T-helper 2 cell treated with Interferon-gamma antibody and Interleukin-4, amounts not matched to agents 100 ng/mL and 5 ng/mL, for 36 hours (primary cell): ENCODE data around the gene TNNT3. TPM values are rescaled to one million over a fixed set of nuclear protein-coding genes. Genes with fewer than 3 reads are reported as not detected.

Experiments used
- intact Hi-C: fragments of 100-400 bp; cut with micrococcal nuclease; formaldehyde crosslinking; loops from one replicate; pipeline ENCODE4 v1.15.1; 2023
- total RNA-seq: library from RNA; stranded (reverse); gene quantifications from 2 replicates; pipeline ENCODE4 v1.2.3, GENCODE V29; 2022

The TNNT3 gene
- total RNA-seq, 1 donor from 2014 or later: 7.3 TPM

- intact Hi-C loops: no loop called here
Measured at GRCh38 chr11:1893581-1894359, 25.7 kb upstream of the TNNT3 start.

- intact Hi-C loops: no loop called here
Measured at GRCh38 chr11:1894759-1895158, 24.7 kb upstream of the TNNT3 start.

- intact Hi-C loops: no loop called here
Measured at GRCh38 chr11:1896468-1896867, 23.0 kb upstream of the TNNT3 start.

- intact Hi-C loops: no loop called here
Measured at GRCh38 chr11:1896923-1897322, 22.6 kb upstream of the TNNT3 start.

GRCh38 chr11:1899090-1899489, 20.4 kb upstream of the TNNT3 start:
- intact Hi-C loops: no loop called here

GRCh38 chr11:1899686-1900085, 19.8 kb upstream of the TNNT3 start:
- intact Hi-C loops: no loop called here

- intact Hi-C loops: no loop called here
Measured at GRCh38 chr11:1906181-1906580, 13.3 kb upstream of the TNNT3 start.

GRCh38 chr11:1906611-1907423, 12.7 kb upstream of the TNNT3 start:
- intact Hi-C loops: no loop called here

- intact Hi-C loops: no loop called here
Measured at GRCh38 chr11:1908618-1909017, 10.9 kb upstream of the TNNT3 start.

- intact Hi-C loops: no loop called here
Measured at GRCh38 chr11:1909524-1909923, 10.0 kb upstream of the TNNT3 start.

GRCh38 chr11:1912289-1912878, 7.1 kb upstream of the TNNT3 start:
- intact Hi-C loops: no loop called here

GRCh38 chr11:1913271-1914060, 6.0 kb upstream of the TNNT3 start:
- intact Hi-C loops: loop anchor here (1.0 kb wide), 1 partner anchor 26 kb away; no protein-coding TSS in a partner anchor

GRCh38 chr11:1915795-1916131, 3.7 kb upstream of the TNNT3 start:
- intact Hi-C loops: no loop called here

GRCh38 chr11:1916132-1916985, 3.1 kb upstream of the TNNT3 start:
- intact Hi-C loops: no loop called here

- intact Hi-C loops: loop anchor here (1.0 kb wide), 1 partner anchor 28 kb away; no protein-coding TSS in a partner anchor
Measured at GRCh38 chr11:1916986-1917522, 2.4 kb upstream of the TNNT3 start.

- intact Hi-C loops: loop anchor here (1.0 kb wide), 1 partner anchor 28 kb away; no protein-coding TSS in a partner anchor
Measured at GRCh38 chr11:1917523-1918435, 1.7 kb upstream of the TNNT3 start.

GRCh38 chr11:1918436-1919315, 827 bp upstream of the TNNT3 start:
- intact Hi-C loops: no loop called here
